Dendritic cell treated with granulocyte-macrophage colony-stimulating factor and Interleukin-4, amounts not matched to agents 40 ng/mL and 50 ng/mL, for 4 days (primary cell): ENCODE data around the gene AP1G2.
A peak's percentile ranks its signal among the peaks of the same experiment; 100 is the strongest.
"Not testable (repeated sequence)": the region's sequence is repeated elsewhere in the genome, so short reads cannot be mapped to it uniquely, and the experiment has no call there.

ENCODE experiments used
- H3K27ac Mint-ChIP-seq: one replicate; pipeline ENCODE4 v1.8.0; 2022; ENCODE audit warnings: mild to moderate bottlenecking, mixed read lengths
- H3K27me3 Mint-ChIP-seq: one replicate; pipeline ENCODE4 v1.8.0; 2022; ENCODE audit warnings: mild to moderate bottlenecking, mixed read lengths
- H3K36me3 Mint-ChIP-seq: one replicate; pipeline ENCODE4 v1.8.0; 2022; ENCODE audit warnings: low read depth, mixed read lengths
- H3K4me1 Mint-ChIP-seq: one replicate; pipeline ENCODE4 v1.8.0; 2022; ENCODE audit warnings: low read depth, mixed read lengths
- H3K4me3 Mint-ChIP-seq: one replicate; pipeline ENCODE4 v1.8.0; 2022; ENCODE audit warnings: mild to moderate bottlenecking, moderate library complexity, mixed read lengths
- H3K9me3 Mint-ChIP-seq: one replicate; pipeline ENCODE4 v1.8.0; 2022; ENCODE audit warnings: mixed read lengths
- intact Hi-C: fragments of 100-400 bp; cut with micrococcal nuclease; formaldehyde crosslinking; loops from one replicate; pipeline ENCODE4 v1.15.0; 2022

Gene AP1G2

GRCh38 chr14:23604675-23605170 is 37.1 kb upstream of the AP1G2 start:
- H3K36me3 Mint-ChIP-seq, result no peaks in the 10 kb centered on the region
- no peak overlapping the region for H3K27ac Mint-ChIP-seq
- intact Hi-C loops, result no loop called here
- H3K27me3 Mint-ChIP-seq, result peaks cover 7% of the 10 kb centered on the region
- H3K4me3 Mint-ChIP-seq, result no peak overlapping the region
- peaks cover 16% of the 10 kb centered on the region for H3K4me1 Mint-ChIP-seq
- H3K9me3 Mint-ChIP-seq, result peaks cover 6% of the 10 kb centered on the region

GRCh38 chr14:23604148-23604547 is 36.6 kb upstream of the AP1G2 start:
- H3K4me1 Mint-ChIP-seq, result peaks cover 16% of the 10 kb centered on the region
- no peaks in the 10 kb centered on the region for H3K36me3 Mint-ChIP-seq
- H3K9me3 Mint-ChIP-seq, result peaks cover 3% of the 10 kb centered on the region
- intact Hi-C loops, result no loop called here
- H3K27me3 Mint-ChIP-seq, result peaks cover 7% of the 10 kb centered on the region
- no peak overlapping the region for H3K27ac Mint-ChIP-seq
- H3K4me3 Mint-ChIP-seq, result no peak overlapping the region

GRCh38 chr14:23603103-23603502 is 35.5 kb upstream of the AP1G2 start:
- Mint-ChIP-seq H3K27me3 (peaks cover 7% of the 10 kb centered on the region), H3K27ac (peak overlapping the region; percentile 20), H3K9me3 (no peaks in the 10 kb centered on the region), H3K4me3 (no peak overlapping the region), H3K36me3 (no peaks in the 10 kb centered on the region), H3K4me1 (peaks cover 16% of the 10 kb centered on the region)
- intact Hi-C loops, result no loop called here

- Mint-ChIP-seq H3K27me3 (peaks cover 7% of the 10 kb centered on the region), H3K36me3 (no peaks in the 10 kb centered on the region), H3K4me3 (no peak overlapping the region), H3K27ac (peak overlapping the region; percentile 20), H3K9me3 (no peaks in the 10 kb centered on the region), H3K4me1 (peaks cover 15% of the 10 kb centered on the region)
- intact Hi-C loops, result no loop called here
Observed at GRCh38 chr14:23602181-23603095, 34.8 kb upstream of the AP1G2 start.

- Mint-ChIP-seq H3K4me1 (peaks cover 10% of the 10 kb centered on the region), H3K27ac (no peak overlapping the region), H3K27me3 (peaks cover 6% of the 10 kb centered on the region), H3K4me3 (no peak overlapping the region), H3K36me3 (no peaks in the 10 kb centered on the region), H3K9me3 (no peaks in the 10 kb centered on the region)
- intact Hi-C loops, result no loop called here
Observed at GRCh38 chr14:23601845-23602180, 34.2 kb upstream of the AP1G2 start.

GRCh38 chr14:23601424-23601823 is 33.8 kb upstream of the AP1G2 start:
- Mint-ChIP-seq H3K4me1 (peaks cover 8% of the 10 kb centered on the region), H3K9me3 (no peaks in the 10 kb centered on the region), H3K36me3 (no peaks in the 10 kb centered on the region), H3K4me3 (no peak overlapping the region), H3K27me3 (peaks cover 7% of the 10 kb centered on the region), H3K27ac (no peak overlapping the region)
- intact Hi-C loops, result no loop called here

GRCh38 chr14:23600806-23601205 is 33.2 kb upstream of the AP1G2 start:
- intact Hi-C loops, result no loop called here
- no peak overlapping the region for H3K27ac Mint-ChIP-seq
- no peaks in the 10 kb centered on the region for H3K36me3 Mint-ChIP-seq
- H3K4me1 Mint-ChIP-seq, result peaks cover 3% of the 10 kb centered on the region
- no peaks in the 10 kb centered on the region for H3K9me3 Mint-ChIP-seq
- H3K4me3 Mint-ChIP-seq, result no peak overlapping the region
- H3K27me3 Mint-ChIP-seq, result peaks cover 12% of the 10 kb centered on the region

GRCh38 chr14:23600322-23600707 is 32.7 kb upstream of the AP1G2 start:
- Mint-ChIP-seq H3K27me3 (peaks cover 13% of the 10 kb centered on the region), H3K27ac (no peak overlapping the region), H3K4me3 (no peak overlapping the region), H3K36me3 (no peaks in the 10 kb centered on the region), H3K4me1 (no peaks in the 10 kb centered on the region), H3K9me3 (no peaks in the 10 kb centered on the region)
- intact Hi-C loops, result no loop called here

GRCh38 chr14:23594191-23594590 is 26.6 kb upstream of the AP1G2 start:
- peaks cover 14% of the 10 kb centered on the region for H3K27me3 Mint-ChIP-seq
- intact Hi-C loops, H3K4me1 Mint-ChIP-seq, H3K27ac Mint-ChIP-seq, H3K9me3 Mint-ChIP-seq, H3K4me3 Mint-ChIP-seq, H3K36me3 Mint-ChIP-seq: not testable (repeated sequence)

GRCh38 chr14:23590198-23590597 is 22.6 kb upstream of the AP1G2 start:
- Mint-ChIP-seq H3K27me3 (peaks cover 20% of the 10 kb centered on the region), H3K27ac (no peak overlapping the region), H3K36me3 (no peaks in the 10 kb centered on the region), H3K4me1 (peaks cover 13% of the 10 kb centered on the region), H3K4me3 (no peak overlapping the region), H3K9me3 (no peaks in the 10 kb centered on the region)
- intact Hi-C loops, result no loop called here

GRCh38 chr14:23589606-23590005 is 22.0 kb upstream of the AP1G2 start:
- H3K27me3 Mint-ChIP-seq, result peaks cover 22% of the 10 kb centered on the region
- no peak overlapping the region for H3K4me3 Mint-ChIP-seq
- no peaks in the 10 kb centered on the region for H3K9me3 Mint-ChIP-seq
- H3K36me3 Mint-ChIP-seq, result no peaks in the 10 kb centered on the region
- peaks cover 13% of the 10 kb centered on the region for H3K4me1 Mint-ChIP-seq
- peak overlapping the region; percentile 60 for H3K27ac Mint-ChIP-seq
- intact Hi-C loops, result loop anchor here (1.0 to 2.0 kb wide), 2 partner anchors 321 to 339 kb away; no protein-coding TSS in a partner anchor

- Mint-ChIP-seq H3K36me3 (no peaks in the 10 kb centered on the region), H3K9me3 (no peaks in the 10 kb centered on the region), H3K27me3 (peaks cover 24% of the 10 kb centered on the region), H3K4me1 (peaks cover 13% of the 10 kb centered on the region), H3K27ac (peak overlapping the region; percentile 60), H3K4me3 (no peak overlapping the region)
- intact Hi-C loops, result loop anchor here (1.0 to 2.0 kb wide), 2 partner anchors 321 to 340 kb away; no protein-coding TSS in a partner anchor
Observed at GRCh38 chr14:23588884-23589598, 21.4 kb upstream of the AP1G2 start.

- H3K36me3 Mint-ChIP-seq, H3K9me3 Mint-ChIP-seq, H3K4me3 Mint-ChIP-seq, intact Hi-C loops, H3K27ac Mint-ChIP-seq: not testable (repeated sequence)
- Mint-ChIP-seq H3K27me3 (peaks cover 55% of the 10 kb centered on the region), H3K4me1 (peaks cover 11% of the 10 kb centered on the region)
Observed at GRCh38 chr14:23584527-23585203, 17.1 kb upstream of the AP1G2 start.
